H1 (cell line): ENCODE data around the gene CTDP1. TPM values are rescaled to one million over a fixed set of nuclear protein-coding genes. Genes with fewer than 3 reads are reported as not detected.

Source experiments
- CTCF ChIA-PET: fragments of 300-600 bp; sonication (Branson Sonifier 250); formaldehyde crosslinking; loops from one replicate; lab custom pipeline; 2021; ENCODE audit not compliant: partially characterized antibody; lab: Charles Lee
- POLR2A ChIA-PET: fragments of 300-600 bp; sonication (Branson Sonifier 250); formaldehyde crosslinking; loops from one replicate; lab custom pipeline; 2021; ENCODE audit warnings: inconsistent platforms; ENCODE audit not compliant: partially characterized antibody; lab: Charles Lee
- DNase-seq, 2 experiments: peaks; one replicate each; pipeline versions ENCODE4 v3.0.0 to v3.0.0-alpha.2; 2010 to 2022; ENCODE audit warnings: low spot score in 2 of 2, low read depth in 1 of 2, mixed read lengths in 1 of 2
- FAIRE-seq: peaks from 2 replicates; lab custom pipeline; 2011; peaks lifted over from hg19 to GRCh38; lab: Jason Lieb, UNC
- H2AFZ ChIP-seq: 2 replicates; pipeline ENCODE4 v1.8.1; 2012; ENCODE audit warnings: low read length, inconsistent platforms
- H2AK5ac ChIP-seq: 2 replicates; pipeline ENCODE4 v1.6.1; 2013; ENCODE audit warnings: low read depth, low read length
- H2BK120ac ChIP-seq: replicated peaks from 2 replicates; pipeline ENCODE3; 2013; ENCODE audit warnings: low read depth, low read length, inconsistent platforms
- H2BK12ac ChIP-seq: 2 replicates; pipeline ENCODE4 v1.6.1; 2013; ENCODE audit warnings: low read depth, low read length
- H2BK15ac ChIP-seq: 2 replicates; pipeline ENCODE4 v1.6.1; 2013; ENCODE audit warnings: low read length
- H2BK20ac ChIP-seq: 2 replicates; pipeline ENCODE4 v1.6.1; 2013; ENCODE audit warnings: low read length
- H2BK5ac ChIP-seq: 2 replicates; pipeline ENCODE4 v1.6.1; 2013; ENCODE audit warnings: low read depth, low read length
- H3K14ac ChIP-seq: 2 replicates; pipeline ENCODE4 v1.6.1; 2013; ENCODE audit warnings: inconsistent platforms; ENCODE audit not compliant: insufficient read length
- H3K18ac ChIP-seq: 2 replicates; pipeline ENCODE4 v1.6.1; 2013; ENCODE audit warnings: low read length; ENCODE audit errors: extremely low read depth
- H3K23ac ChIP-seq: 2 replicates; pipeline ENCODE4 v1.6.1; 2013; ENCODE audit warnings: inconsistent platforms; ENCODE audit not compliant: insufficient read length
- H3K23me2 ChIP-seq: 2 replicates; pipeline ENCODE4 v1.6.1; 2013; ENCODE audit warnings: low read depth, low read length
- H3K27ac ChIP-seq: 2 replicates; pipeline ENCODE4 v1.6.1; 2011; ENCODE audit warnings: low read depth, low read length, inconsistent platforms
- H3K27me3 ChIP-seq, 4 experiments: replicated peaks in 1 of 4; 1 replicate in 1 of 4; 2 replicates in 3 of 4; pipeline versions ENCODE4 v1.6.1 to v1.8.1; 2011 to 2013; ENCODE audit warnings: low read length in 3 of 4, mild to moderate bottlenecking in 3 of 4, inconsistent platforms in 2 of 4, mixed read lengths in 2 of 4, moderate library complexity in 1 of 4; ENCODE audit not compliant: control insufficient read depth in 3 of 4, insufficient read depth in 3 of 4; ENCODE audit errors: extremely low read depth in 1 of 4
- H3K36me3 ChIP-seq, 4 experiments: 2 replicates each; pipeline versions ENCODE4 v1.6.1 to v1.8.1; 2011 to 2013; ENCODE audit warnings: mild to moderate bottlenecking in 4 of 4, low read length in 3 of 4, moderate library complexity in 2 of 4, control low read depth in 1 of 4, inconsistent platforms in 1 of 4; ENCODE audit not compliant: insufficient read depth in 4 of 4, control insufficient read depth in 2 of 4
- H3K4ac ChIP-seq: replicated peaks from 2 replicates; pipeline ENCODE3; 2013; ENCODE audit warnings: low read length, low read depth, mixed read lengths, inconsistent platforms; ENCODE audit not compliant: insufficient read length
- H3K4me1 ChIP-seq, 4 experiments: replicated peaks in 1 of 4; 1 replicate in 1 of 4; 2 replicates in 3 of 4; pipeline versions ENCODE4 v1.6.1 to v1.8.1; 2011 to 2013; ENCODE audit warnings: low read length in 3 of 4, inconsistent platforms in 2 of 4, mixed read lengths in 1 of 4; ENCODE audit not compliant: insufficient read depth in 4 of 4, control insufficient read depth in 3 of 4
- H3K4me2 ChIP-seq, 2 experiments: 2 replicates each; pipeline versions ENCODE4 v1.6.1 to v1.8.1; 2011 to 2013; ENCODE audit warnings: low read depth in 2 of 2, low read length in 2 of 2, control low read depth in 1 of 2, inconsistent platforms in 1 of 2, mild to moderate bottlenecking in 1 of 2; ENCODE audit not compliant: insufficient read depth in 1 of 2
- H3K4me3 ChIP-seq, 4 experiments: fragments of 200-600, 300-600 bp in 1 of 4; sonication (generic), shearing (Covaris generic), sonication (Bioruptor Twin) in 1 of 4; 2 replicates each; pipeline versions ENCODE4 v1.5.1 to v1.8.1; 2011 to 2016; ENCODE audit warnings: low read length in 4 of 4, low read depth in 3 of 4, control low read depth in 2 of 4, inconsistent platforms in 2 of 4, mild to moderate bottlenecking in 2 of 4, mixed read lengths in 1 of 4, moderate library complexity in 1 of 4; ENCODE audit not compliant: insufficient read depth in 2 of 4; ENCODE audit errors: extremely low read depth in 1 of 4
- H3K56ac ChIP-seq: replicated peaks from 2 replicates; pipeline ENCODE3; 2013; ENCODE audit warnings: low read depth, mild to moderate bottlenecking, mixed read lengths, low read length, inconsistent platforms; ENCODE audit not compliant: insufficient read length
- H3K79me1 ChIP-seq: 2 replicates; pipeline ENCODE4 v1.6.1; 2013; ENCODE audit warnings: low read depth, low read length, control low read depth
- H3K79me2 ChIP-seq, 2 experiments: 2 replicates each; pipeline versions ENCODE4 v1.6.1 to v1.8.1; 2012 to 2013; ENCODE audit warnings: low read length in 2 of 2, mild to moderate bottlenecking in 2 of 2, inconsistent platforms in 1 of 2; ENCODE audit not compliant: insufficient read depth in 2 of 2, control insufficient read depth in 1 of 2
- H3K9ac ChIP-seq, 4 experiments: replicated peaks in 1 of 4; 1 replicate in 1 of 4; 2 replicates in 3 of 4; pipeline versions ENCODE4 v1.6.1 to v1.8.1; 2011 to 2013; ENCODE audit warnings: low read depth in 3 of 4, low read length in 3 of 4, control low read depth in 2 of 4, mild to moderate bottlenecking in 2 of 4, moderate library complexity in 2 of 4, inconsistent platforms in 1 of 4; ENCODE audit errors: extremely low read depth in 1 of 4
- H3K9me3 ChIP-seq, 2 experiments: 2 replicates each; pipeline versions ENCODE4 v1.6.1 to v1.8.1; 2012 to 2013; ENCODE audit warnings: mild to moderate bottlenecking in 2 of 2, moderate library complexity in 2 of 2, control low read depth in 1 of 2, inconsistent platforms in 1 of 2, low read depth in 1 of 2, low read length in 1 of 2, mixed read lengths in 1 of 2; ENCODE audit not compliant: insufficient read depth in 2 of 2
- H4K20me1 ChIP-seq, 2 experiments: replicated peaks in 1 of 2; 2 replicates each; pipeline versions ENCODE3 to v1.8.1; 2011 to 2013; ENCODE audit warnings: inconsistent platforms in 2 of 2, low read length in 2 of 2, mild to moderate bottlenecking in 1 of 2; ENCODE audit not compliant: insufficient read depth in 2 of 2, control insufficient read depth in 1 of 2
- H4K5ac ChIP-seq: 2 replicates; pipeline ENCODE4 v1.6.1; 2013; ENCODE audit warnings: low read length, low read depth, mixed read lengths, inconsistent platforms; ENCODE audit not compliant: insufficient read length
- H4K8ac ChIP-seq: 2 replicates; pipeline ENCODE4 v1.8.0; 2013; ENCODE audit warnings: mild to moderate bottlenecking, moderate library complexity, low read length, inconsistent platforms; ENCODE audit not compliant: insufficient read depth; ENCODE audit errors: extremely low read depth
- H4K91ac ChIP-seq: replicated peaks from 2 replicates; pipeline ENCODE3; 2013; ENCODE audit warnings: low read length, mixed read lengths, inconsistent platforms; ENCODE audit not compliant: insufficient read length
- BRCA1 ChIP-seq: IDR thresholded peaks from 2 replicates; pipeline ENCODE4 v1.6.1; 2012; ENCODE audit warnings: low read depth, low read length, improper control_type of control experiment
- CHD2 ChIP-seq: IDR thresholded peaks from 2 replicates; pipeline ENCODE4 v1.6.1; 2012; ENCODE audit warnings: low read length, improper control_type of control experiment
- EP300 ChIP-seq, 2 experiments: IDR thresholded peaks; 1 replicate in 1 of 2; 2 replicates in 1 of 2; pipeline ENCODE4 v1.6.1; 2011 to 2012; ENCODE audit warnings: low read depth in 2 of 2, low read length in 2 of 2, mild to moderate bottlenecking in 2 of 2, borderline replicate concordance in 1 of 2, inconsistent platforms in 1 of 2, moderate library complexity in 1 of 2
- EZH2 ChIP-seq: fragments of 200-600 bp; sonication (generic); IDR thresholded peaks from 2 replicates; pipeline ENCODE4 v1.7.1; 2012; ENCODE audit warnings: low read depth, mild to moderate bottlenecking, moderate library complexity, low read length, inconsistent platforms; ENCODE audit not compliant: severe bottlenecking
- MAFK ChIP-seq: IDR thresholded peaks from 2 replicates; pipeline ENCODE4 v1.6.1; 2012; ENCODE audit warnings: low read depth, mild to moderate bottlenecking, improper control_type of control experiment, low read length
- SIX5 ChIP-seq: IDR thresholded peaks from 2 replicates; pipeline ENCODE4 v1.6.1; 2011; ENCODE audit warnings: mild to moderate bottlenecking, low read depth, low read length
- SP4 ChIP-seq: IDR thresholded peaks from 2 replicates; pipeline ENCODE4 v1.6.1; 2012; ENCODE audit warnings: low read length, inconsistent platforms
- WGBS, 2 experiments: shearing (Covaris generic) in 1 of 2; methylation state at CpG; one replicate each; pipeline versions ENCODE4 v1.1.6 to v1.1.7; 2013 to 2015; ENCODE audit warnings: low lambda C conversion rate in 2 of 2, mixed read lengths in 2 of 2, inconsistent platforms in 1 of 2, low coverage in 1 of 2, missing lambda C conversion rate in 1 of 2; ENCODE audit not compliant: insufficient replicate concordance in 2 of 2, insufficient coverage in 1 of 2, insufficient read length in 1 of 2; ENCODE audit errors: extremely low coverage in 1 of 2, missing lambda C conversion rate in 1 of 2; 5-methylcytosine and 5-hydroxymethylcytosine counted together
- polyA plus RNA-seq, 7 experiments: library from polyadenylated mRNA; depleted of rRNA in 3 of 7; stranded (reverse) in 5 of 7; unstranded in 2 of 7; fragments of >200 nt in 5 of 7; fragments of 200-250 nt in 2 of 7; gene quantifications; 1 replicate in 5 of 7; 2 replicates in 1 of 7; 4 replicates in 1 of 7; pipeline versions ENCODE4 v1.2.1 to v1.2.3, GENCODE V29; 2011 to 2013; ENCODE audit warnings: missing spikeins in 2 of 7, mixed read lengths in 2 of 7
- total RNA-seq: library from RNA; stranded (reverse); fragmentation: NEBNext Ultra II Directional; extraction: Animal tissue kit (Norgen Biotek cat#: 25700); gene quantifications from 2 replicates; pipeline ENCODE4 v1.2.1, GENCODE V29; 2021

Gene CTDP1
- total and polyA plus RNA-seq, 2 of the 8 experiments (the other 6 are each of a cell fraction or from before 2014, with no cell fraction given) = 16.6 to 37.0 TPM

DNA sequence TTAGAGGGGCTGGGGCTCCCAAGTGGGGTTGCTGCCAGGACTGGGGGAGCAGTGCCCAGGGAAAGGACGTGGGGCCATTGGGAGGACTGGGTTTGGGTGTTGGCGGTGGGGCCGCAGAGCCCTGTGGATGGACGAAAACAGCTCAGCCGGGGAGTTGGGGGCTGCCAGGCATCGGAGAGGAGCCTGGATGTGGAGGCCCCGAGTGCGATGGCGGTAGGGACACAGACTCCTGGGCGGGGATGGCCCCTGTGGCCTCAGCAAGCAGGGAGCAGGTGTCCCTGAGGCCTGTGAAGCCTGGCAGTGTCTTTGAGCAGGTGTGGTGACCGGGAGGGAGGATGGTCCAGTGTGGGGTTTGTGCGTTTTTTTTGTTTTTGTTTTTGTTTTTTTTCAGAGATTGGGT lies 13.3 kb downstream of the CTDP1 start:
- no peak overlapping the region for H3K56ac ChIP-seq
- H3K18ac ChIP-seq = no peak overlapping the region
- 89% methylated on average over 12 of the region's 12 CpGs; no CpG with 5 or more reads in 1 of the 2 experiments for WGBS, 2 experiments
- H3K14ac ChIP-seq = no peak overlapping the region
- H4K91ac ChIP-seq = no peak overlapping the region
- no peak overlapping the region for H2BK20ac ChIP-seq
- H3K9ac ChIP-seq = no peak overlapping the region
- no peak overlapping the region for H2BK5ac ChIP-seq
- H4K8ac ChIP-seq = no peak overlapping the region
- no peak overlapping the region for H2AFZ ChIP-seq
- no peaks in the 10 kb centered on the region for H3K23me2 ChIP-seq
- ChIA-PET POLR2A (no interaction called here), CTCF (no interaction called here)
- no peak overlapping the region for H3K27ac ChIP-seq
- no peaks in the 10 kb centered on the region for H3K9me3 ChIP-seq
- H2BK120ac ChIP-seq = no peak overlapping the region
- H3K4me2 ChIP-seq = no peak overlapping the region
- H3K27me3 ChIP-seq = no peaks in the 10 kb centered on the region
- H3K79me2 ChIP-seq = peaks cover 4 to 54% of the 10 kb centered on the region in 2 experiments; a peak in 3 of 4 replicates
- no peak overlapping the region for H2BK12ac ChIP-seq
- DNase-seq (no peak), FAIRE-seq (no peak)
- no peak overlapping the region for H3K4ac ChIP-seq
- H3K79me1 ChIP-seq = peaks cover 25% of the 10 kb centered on the region
- H3K23ac ChIP-seq = no peak overlapping the region
- peaks cover 14 to 23% of the 10 kb centered on the region in 2 experiments for H4K20me1 ChIP-seq
- H3K4me3 ChIP-seq = no peak overlapping the region
- H4K5ac ChIP-seq = no peak overlapping the region
- H2BK15ac ChIP-seq = no peak overlapping the region
- peaks cover 2 to 16% (median 13%) of the 10 kb centered on the region in 4 experiments; a peak in 7 of 8 replicates for H3K36me3 ChIP-seq
- no peak overlapping the region for H2AK5ac ChIP-seq
- no peaks in the 10 kb centered on the region; a peak in 2 of 7 replicates for H3K4me1 ChIP-seq
- TF ChIP-seq CHD2 = no peak
- no peak for TF ChIP-seq EZH2
- no peak for TF ChIP-seq SP4
- TF ChIP-seq EP300 (IDR thresholded peaks at IDR 0.05; ENCODE audit: borderline replicate concordance in 1 of 2, low read depth in 2 of 2, low read length in 2 of 2) = no peak
- no peak for TF ChIP-seq BRCA1
- TF ChIP-seq MAFK = no peak
- no peak for TF ChIP-seq SIX5
